H1 (cell line): ENCODE measurements around the gene PDGFD. TPM values are rescaled to one million over a fixed set of nuclear protein-coding genes. Genes with fewer than 3 reads are reported as not detected.

Source experiments
- CTCF ChIA-PET: fragments of 300-600 bp; sonication (Branson Sonifier 250); formaldehyde crosslinking; loops from one replicate; lab custom pipeline; 2021; ENCODE audit not compliant: partially characterized antibody; lab: Charles Lee
- POLR2A ChIA-PET: fragments of 300-600 bp; sonication (Branson Sonifier 250); formaldehyde crosslinking; loops from one replicate; lab custom pipeline; 2021; ENCODE audit warnings: inconsistent platforms; ENCODE audit not compliant: partially characterized antibody; lab: Charles Lee
- DNase-seq, 2 experiments: peaks; one replicate each; pipeline versions ENCODE4 v3.0.0 to v3.0.0-alpha.2; 2010 to 2022; ENCODE audit warnings: low spot score in 2 of 2, low read depth in 1 of 2, mixed read lengths in 1 of 2
- FAIRE-seq: peaks from 2 replicates; lab custom pipeline; 2011; peaks lifted over from hg19 to GRCh38; lab: Jason Lieb, UNC
- H2AFZ ChIP-seq: 2 replicates; pipeline ENCODE4 v1.8.1; 2012; ENCODE audit warnings: low read length, inconsistent platforms
- H2AK5ac ChIP-seq: 2 replicates; pipeline ENCODE4 v1.6.1; 2013; ENCODE audit warnings: low read depth, low read length
- H2BK120ac ChIP-seq: replicated peaks from 2 replicates; pipeline ENCODE3; 2013; ENCODE audit warnings: low read depth, low read length, inconsistent platforms
- H2BK12ac ChIP-seq: 2 replicates; pipeline ENCODE4 v1.6.1; 2013; ENCODE audit warnings: low read depth, low read length
- H2BK15ac ChIP-seq: 2 replicates; pipeline ENCODE4 v1.6.1; 2013; ENCODE audit warnings: low read length
- H2BK20ac ChIP-seq: 2 replicates; pipeline ENCODE4 v1.6.1; 2013; ENCODE audit warnings: low read length
- H2BK5ac ChIP-seq: 2 replicates; pipeline ENCODE4 v1.6.1; 2013; ENCODE audit warnings: low read depth, low read length
- H3K14ac ChIP-seq: 2 replicates; pipeline ENCODE4 v1.6.1; 2013; ENCODE audit warnings: inconsistent platforms; ENCODE audit not compliant: insufficient read length
- H3K18ac ChIP-seq: 2 replicates; pipeline ENCODE4 v1.6.1; 2013; ENCODE audit warnings: low read length; ENCODE audit errors: extremely low read depth
- H3K23ac ChIP-seq: 2 replicates; pipeline ENCODE4 v1.6.1; 2013; ENCODE audit warnings: inconsistent platforms; ENCODE audit not compliant: insufficient read length
- H3K23me2 ChIP-seq: 2 replicates; pipeline ENCODE4 v1.6.1; 2013; ENCODE audit warnings: low read depth, low read length
- H3K27ac ChIP-seq: 2 replicates; pipeline ENCODE4 v1.6.1; 2011; ENCODE audit warnings: low read depth, low read length, inconsistent platforms
- H3K27me3 ChIP-seq, 4 experiments: replicated peaks in 1 of 4; 1 replicate in 1 of 4; 2 replicates in 3 of 4; pipeline versions ENCODE4 v1.6.1 to v1.8.1; 2011 to 2013; ENCODE audit warnings: low read length in 3 of 4, mild to moderate bottlenecking in 3 of 4, inconsistent platforms in 2 of 4, mixed read lengths in 2 of 4, moderate library complexity in 1 of 4; ENCODE audit not compliant: control insufficient read depth in 3 of 4, insufficient read depth in 3 of 4; ENCODE audit errors: extremely low read depth in 1 of 4
- H3K36me3 ChIP-seq, 4 experiments: 2 replicates each; pipeline versions ENCODE4 v1.6.1 to v1.8.1; 2011 to 2013; ENCODE audit warnings: mild to moderate bottlenecking in 4 of 4, low read length in 3 of 4, moderate library complexity in 2 of 4, control low read depth in 1 of 4, inconsistent platforms in 1 of 4; ENCODE audit not compliant: insufficient read depth in 4 of 4, control insufficient read depth in 2 of 4
- H3K4ac ChIP-seq: replicated peaks from 2 replicates; pipeline ENCODE3; 2013; ENCODE audit warnings: low read length, low read depth, mixed read lengths, inconsistent platforms; ENCODE audit not compliant: insufficient read length
- H3K4me1 ChIP-seq, 4 experiments: replicated peaks in 1 of 4; 1 replicate in 1 of 4; 2 replicates in 3 of 4; pipeline versions ENCODE4 v1.6.1 to v1.8.1; 2011 to 2013; ENCODE audit warnings: low read length in 3 of 4, inconsistent platforms in 2 of 4, mixed read lengths in 1 of 4; ENCODE audit not compliant: insufficient read depth in 4 of 4, control insufficient read depth in 3 of 4
- H3K4me2 ChIP-seq, 2 experiments: 2 replicates each; pipeline versions ENCODE4 v1.6.1 to v1.8.1; 2011 to 2013; ENCODE audit warnings: low read depth in 2 of 2, low read length in 2 of 2, control low read depth in 1 of 2, inconsistent platforms in 1 of 2, mild to moderate bottlenecking in 1 of 2; ENCODE audit not compliant: insufficient read depth in 1 of 2
- H3K4me3 ChIP-seq, 4 experiments: fragments of 200-600, 300-600 bp in 1 of 4; sonication (generic), shearing (Covaris generic), sonication (Bioruptor Twin) in 1 of 4; 2 replicates each; pipeline versions ENCODE4 v1.5.1 to v1.8.1; 2011 to 2016; ENCODE audit warnings: low read length in 4 of 4, low read depth in 3 of 4, control low read depth in 2 of 4, inconsistent platforms in 2 of 4, mild to moderate bottlenecking in 2 of 4, mixed read lengths in 1 of 4, moderate library complexity in 1 of 4; ENCODE audit not compliant: insufficient read depth in 2 of 4; ENCODE audit errors: extremely low read depth in 1 of 4
- H3K56ac ChIP-seq: replicated peaks from 2 replicates; pipeline ENCODE3; 2013; ENCODE audit warnings: low read depth, mild to moderate bottlenecking, mixed read lengths, low read length, inconsistent platforms; ENCODE audit not compliant: insufficient read length
- H3K79me1 ChIP-seq: 2 replicates; pipeline ENCODE4 v1.6.1; 2013; ENCODE audit warnings: low read depth, low read length, control low read depth
- H3K79me2 ChIP-seq, 2 experiments: 2 replicates each; pipeline versions ENCODE4 v1.6.1 to v1.8.1; 2012 to 2013; ENCODE audit warnings: low read length in 2 of 2, mild to moderate bottlenecking in 2 of 2, inconsistent platforms in 1 of 2; ENCODE audit not compliant: insufficient read depth in 2 of 2, control insufficient read depth in 1 of 2
- H3K9ac ChIP-seq, 4 experiments: replicated peaks in 1 of 4; 1 replicate in 1 of 4; 2 replicates in 3 of 4; pipeline versions ENCODE4 v1.6.1 to v1.8.1; 2011 to 2013; ENCODE audit warnings: low read depth in 3 of 4, low read length in 3 of 4, control low read depth in 2 of 4, mild to moderate bottlenecking in 2 of 4, moderate library complexity in 2 of 4, inconsistent platforms in 1 of 4; ENCODE audit errors: extremely low read depth in 1 of 4
- H3K9me3 ChIP-seq, 2 experiments: 2 replicates each; pipeline versions ENCODE4 v1.6.1 to v1.8.1; 2012 to 2013; ENCODE audit warnings: mild to moderate bottlenecking in 2 of 2, moderate library complexity in 2 of 2, control low read depth in 1 of 2, inconsistent platforms in 1 of 2, low read depth in 1 of 2, low read length in 1 of 2, mixed read lengths in 1 of 2; ENCODE audit not compliant: insufficient read depth in 2 of 2
- H4K20me1 ChIP-seq, 2 experiments: replicated peaks in 1 of 2; 2 replicates each; pipeline versions ENCODE3 to v1.8.1; 2011 to 2013; ENCODE audit warnings: inconsistent platforms in 2 of 2, low read length in 2 of 2, mild to moderate bottlenecking in 1 of 2; ENCODE audit not compliant: insufficient read depth in 2 of 2, control insufficient read depth in 1 of 2
- H4K5ac ChIP-seq: 2 replicates; pipeline ENCODE4 v1.6.1; 2013; ENCODE audit warnings: low read length, low read depth, mixed read lengths, inconsistent platforms; ENCODE audit not compliant: insufficient read length
- H4K8ac ChIP-seq: 2 replicates; pipeline ENCODE4 v1.8.0; 2013; ENCODE audit warnings: mild to moderate bottlenecking, moderate library complexity, low read length, inconsistent platforms; ENCODE audit not compliant: insufficient read depth; ENCODE audit errors: extremely low read depth
- H4K91ac ChIP-seq: replicated peaks from 2 replicates; pipeline ENCODE3; 2013; ENCODE audit warnings: low read length, mixed read lengths, inconsistent platforms; ENCODE audit not compliant: insufficient read length
- HDAC2 ChIP-seq, 2 experiments: fragments of 300-600 bp in 1 of 2; sonication (generic) in 1 of 2; IDR thresholded peaks; 2 replicates each; pipeline ENCODE4 v1.6.1; 2011 to 2012; ENCODE audit warnings: low read depth in 2 of 2, low read length in 2 of 2, mild to moderate bottlenecking in 2 of 2, moderate library complexity in 2 of 2, borderline replicate concordance in 1 of 2, inconsistent platforms in 1 of 2
- POLR2AphosphoS5 ChIP-seq: IDR thresholded peaks from 2 replicates; pipeline ENCODE4 v1.6.1; 2011; ENCODE audit warnings: low read depth, low read length
- RFX5 ChIP-seq: IDR thresholded peaks from 2 replicates; pipeline ENCODE4 v1.6.1; 2011; ENCODE audit warnings: low read depth, low read length, improper control_type of control experiment, borderline replicate concordance
- SIRT6 ChIP-seq: IDR thresholded peaks from one replicate; pipeline ENCODE4 v1.7.1; 2012; ENCODE audit warnings: low read length, inconsistent platforms
- SIX5 ChIP-seq: IDR thresholded peaks from 2 replicates; pipeline ENCODE4 v1.6.1; 2011; ENCODE audit warnings: mild to moderate bottlenecking, low read depth, low read length
- SP4 ChIP-seq: IDR thresholded peaks from 2 replicates; pipeline ENCODE4 v1.6.1; 2012; ENCODE audit warnings: low read length, inconsistent platforms
- YY1 ChIP-seq: IDR thresholded peaks from 2 replicates; pipeline ENCODE4 v1.6.1; 2011; ENCODE audit warnings: low read depth, mild to moderate bottlenecking, low read length
- WGBS, 2 experiments: shearing (Covaris generic) in 1 of 2; methylation state at CpG; one replicate each; pipeline versions ENCODE4 v1.1.6 to v1.1.7; 2013 to 2015; ENCODE audit warnings: low lambda C conversion rate in 2 of 2, mixed read lengths in 2 of 2, inconsistent platforms in 1 of 2, low coverage in 1 of 2, missing lambda C conversion rate in 1 of 2; ENCODE audit not compliant: insufficient replicate concordance in 2 of 2, insufficient coverage in 1 of 2, insufficient read length in 1 of 2; ENCODE audit errors: extremely low coverage in 1 of 2, missing lambda C conversion rate in 1 of 2; 5-methylcytosine and 5-hydroxymethylcytosine counted together
- polyA plus RNA-seq, 7 experiments: library from polyadenylated mRNA; depleted of rRNA in 3 of 7; stranded (reverse) in 5 of 7; unstranded in 2 of 7; fragments of >200 nt in 5 of 7; fragments of 200-250 nt in 2 of 7; gene quantifications; 1 replicate in 5 of 7; 2 replicates in 1 of 7; 4 replicates in 1 of 7; pipeline versions ENCODE4 v1.2.1 to v1.2.3, GENCODE V29; 2011 to 2013; ENCODE audit warnings: missing spikeins in 2 of 7, mixed read lengths in 2 of 7
- total RNA-seq: library from RNA; stranded (reverse); fragmentation: NEBNext Ultra II Directional; extraction: Animal tissue kit (Norgen Biotek cat#: 25700); gene quantifications from 2 replicates; pipeline ENCODE4 v1.2.1, GENCODE V29; 2021
- TF ChIP-seq, protein P1 (sequence below): IDR thresholded peaks from 2 replicates; pipeline ENCODE4 v1.6.1; 2012; ENCODE audit warnings: inconsistent platforms

PDGFD gene
- total and polyA plus RNA-seq, 2 of the 8 experiments (the other 6 are each of a cell fraction or from before 2014, with no cell fraction given), result 1.1 to 3.9 TPM

DNA sequence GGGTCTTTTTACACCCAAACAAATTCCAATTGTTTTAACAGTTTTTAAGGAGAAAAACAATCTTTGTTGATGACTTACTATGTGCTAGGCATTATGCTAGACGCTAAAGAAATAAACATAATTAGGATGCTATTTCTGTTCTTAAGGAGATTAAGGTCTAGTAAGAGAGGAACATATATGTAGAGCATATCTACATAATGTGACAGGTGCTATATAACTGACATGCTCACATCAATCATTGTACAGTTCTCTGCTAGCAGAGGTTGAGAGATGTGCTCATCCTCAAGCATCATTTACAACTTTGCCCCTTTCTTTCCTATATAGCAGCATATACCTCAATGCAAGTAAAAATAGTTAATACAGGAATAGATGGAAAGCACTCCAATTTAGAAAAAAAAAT is 37.5 kb downstream of the PDGFD start:
- Histone ChIP-seq H3K9ac (no peak overlapping the region), H2BK120ac (no peak overlapping the region), H3K9me3 (no peaks in the 10 kb centered on the region), H3K4me2 (no peak overlapping the region), H4K5ac (no peak overlapping the region), H3K23me2 (no peaks in the 10 kb centered on the region), H2BK20ac (no peak overlapping the region), H2BK12ac (no peak overlapping the region)
- WGBS, 2 experiments, result 87% methylated on average over 1 of the region's 1 CpG; no CpG with 5 or more reads in 1 of the 2 experiments
- CTCF ChIA-PET, result no interaction called here
- TF ChIP-seq SIRT6 (no peak), YY1 (no peak), HDAC2 (IDR thresholded peaks at IDR 0.05; ENCODE audit: borderline replicate concordance in 1 of 2, low read depth in 2 of 2, low read length in 2 of 2) (no peak), SIX5 (no peak), POLR2AphosphoS5 (no peak), SP4 (no peak), RFX5 (no peak)
- TF ChIP-seq, protein P1, sequence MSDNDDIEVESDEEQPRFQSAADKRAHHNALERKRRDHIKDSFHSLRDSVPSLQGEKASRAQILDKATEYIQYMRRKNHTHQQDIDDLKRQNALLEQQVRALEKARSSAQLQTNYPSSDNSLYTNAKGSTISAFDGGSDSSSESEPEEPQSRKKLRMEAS, result no peak
- TF ChIP-seq, all 59 proteins: peak for 0
- Histone ChIP-seq H4K91ac (no peak overlapping the region), H3K79me1 (no peaks in the 10 kb centered on the region), H2AFZ (no peak overlapping the region), H3K4ac (no peak overlapping the region), H3K14ac (no peak overlapping the region), H2AK5ac (no peak overlapping the region), H3K36me3 (no peaks in the 10 kb centered on the region), H3K18ac (no peak overlapping the region), H3K27ac (no peak overlapping the region), H2BK5ac (no peak overlapping the region), H4K8ac (no peak overlapping the region), H3K56ac (no peak overlapping the region), H3K79me2 (no peaks in the 10 kb centered on the region), H3K23ac (no peak overlapping the region), H3K27me3 (no peaks in the 10 kb centered on the region), H3K4me3 (no peak overlapping the region), H3K4me1 (peaks cover 0 to 11% (median 4%) of the 10 kb centered on the region in 4 experiments; a peak in 3 of 7 replicates), H2BK15ac (no peak overlapping the region), H4K20me1 (no peaks in the 10 kb centered on the region)
- POLR2A ChIA-PET, result no interaction called here
- FAIRE-seq, result no peak
- DNase-seq, result no peak
